ENCODE measurements around the gene HCK. TPM values are rescaled to one million over a fixed set of nuclear protein-coding genes. Genes with fewer than 3 reads are reported as not detected.

The HCK gene
- total RNA-seq (2014; rRNA removed; shearing (Covaris generic); ENCODE audit: low replicate concordance), result 16.9 and 22.5 TPM in 2 replicates

- Histone ChIP-seq H2AFZ (ENCODE audit: low read length) (no peak within 1 kb of the TSS), H3K36me3 (ENCODE audit: insufficient read depth, low read length) (no peaks in the 10 kb centered on the region), H3K4me2 (ENCODE audit: low read depth, low read length, poor library complexity, severe bottlenecking) (peak within 1 kb of the TSS; percentile 65), H3K4me1 (ENCODE audit: low read length) (peaks cover 28% of the 10 kb centered on the region), H3K79me2 (ENCODE audit: low read length) (no peaks in the 10 kb centered on the region), H3K27ac (ENCODE audit: low read length) (no peak within 1 kb of the TSS), H3K27me3 (ENCODE audit: low read length) (no peaks in the 10 kb centered on the region), H3K9me2 (replicated peaks; ENCODE audit: insufficient read depth, low read length) (no peaks in the 10 kb centered on the region), H3K9ac (ENCODE audit: low read length) (peak within 1 kb of the TSS; percentile 59), H3K9me3 (ENCODE audit: low read length) (no peaks in the 10 kb centered on the region), H3K4me3 (ENCODE audit: low read length) (peak within 1 kb of the TSS; percentile 55), H4K20me1 (ENCODE audit: insufficient read depth, low read depth, low read length) (no peaks in the 10 kb centered on the region)
- DNase-seq, result no peak
These were observed at the start of gene HCK for GRCh38 chr20:32052090-32052777. Gene HCK (plus strand): TSS chr20:32052242.

GRCh38 chr20:32003325-32003724, 48.7 kb upstream of the HCK start:
- no peaks in the 10 kb centered on the region for H4K20me1 ChIP-seq (ENCODE audit: insufficient read depth, low read depth, low read length)
- H3K79me2 ChIP-seq (ENCODE audit: low read length), result no peaks in the 10 kb centered on the region
- no peak overlapping the region for H2AFZ ChIP-seq (ENCODE audit: low read length)
- no peak overlapping the region for H3K4me2 ChIP-seq (ENCODE audit: low read depth, low read length, poor library complexity, severe bottlenecking)
- H3K9me2 ChIP-seq (replicated peaks; ENCODE audit: insufficient read depth, low read length), result no peaks in the 10 kb centered on the region
- H3K9me3 ChIP-seq (ENCODE audit: low read length), result no peaks in the 10 kb centered on the region
- no peaks in the 10 kb centered on the region for H3K27me3 ChIP-seq (ENCODE audit: low read length)
- DNase-seq, result no peak
- no peaks in the 10 kb centered on the region for H3K4me1 ChIP-seq (ENCODE audit: low read length)
- H3K36me3 ChIP-seq (ENCODE audit: insufficient read depth, low read length), result no peaks in the 10 kb centered on the region
- no peak overlapping the region for H3K4me3 ChIP-seq (ENCODE audit: low read length)
- H3K9ac ChIP-seq (ENCODE audit: low read length), result no peak overlapping the region
- no peak overlapping the region for H3K27ac ChIP-seq (ENCODE audit: low read length)

- H2AFZ ChIP-seq (ENCODE audit: low read length), result no peak overlapping the region
- no peak overlapping the region for H3K4me2 ChIP-seq (ENCODE audit: low read depth, low read length, poor library complexity, severe bottlenecking)
- no peaks in the 10 kb centered on the region for H3K9me3 ChIP-seq (ENCODE audit: low read length)
- no peak overlapping the region for H3K9ac ChIP-seq (ENCODE audit: low read length)
- H3K27me3 ChIP-seq (ENCODE audit: low read length), result no peaks in the 10 kb centered on the region
- H3K36me3 ChIP-seq (ENCODE audit: insufficient read depth, low read length), result no peaks in the 10 kb centered on the region
- no peaks in the 10 kb centered on the region for H3K79me2 ChIP-seq (ENCODE audit: low read length)
- H3K4me1 ChIP-seq (ENCODE audit: low read length), result no peaks in the 10 kb centered on the region
- no peaks in the 10 kb centered on the region for H4K20me1 ChIP-seq (ENCODE audit: insufficient read depth, low read depth, low read length)
- DNase-seq, result peak; percentile 63
- no peak overlapping the region for H3K27ac ChIP-seq (ENCODE audit: low read length)
- H3K4me3 ChIP-seq (ENCODE audit: low read length), result no peak overlapping the region
- H3K9me2 ChIP-seq (replicated peaks; ENCODE audit: insufficient read depth, low read length), result no peaks in the 10 kb centered on the region
These were observed 47.1 kb upstream of the HCK start for GRCh38 chr20:32004963-32005362.

GRCh38 chr20:32006053-32006452, 46.0 kb upstream of the HCK start:
- no peak for DNase-seq
- no peaks in the 10 kb centered on the region for H4K20me1 ChIP-seq (ENCODE audit: insufficient read depth, low read depth, low read length)
- no peaks in the 10 kb centered on the region for H3K9me2 ChIP-seq (replicated peaks; ENCODE audit: insufficient read depth, low read length)
- no peak overlapping the region for H3K4me3 ChIP-seq (ENCODE audit: low read length)
- no peak overlapping the region for H3K27ac ChIP-seq (ENCODE audit: low read length)
- no peak overlapping the region for H2AFZ ChIP-seq (ENCODE audit: low read length)
- H3K79me2 ChIP-seq (ENCODE audit: low read length), result no peaks in the 10 kb centered on the region
- H3K36me3 ChIP-seq (ENCODE audit: insufficient read depth, low read length), result no peaks in the 10 kb centered on the region
- H3K9me3 ChIP-seq (ENCODE audit: low read length), result no peaks in the 10 kb centered on the region
- H3K27me3 ChIP-seq (ENCODE audit: low read length), result no peaks in the 10 kb centered on the region
- no peaks in the 10 kb centered on the region for H3K4me1 ChIP-seq (ENCODE audit: low read length)
- H3K4me2 ChIP-seq (ENCODE audit: low read depth, low read length, poor library complexity, severe bottlenecking), result no peak overlapping the region
- H3K9ac ChIP-seq (ENCODE audit: low read length), result no peak overlapping the region

GRCh38 chr20:32006841-32007786, 44.9 kb upstream of the HCK start:
- H3K36me3 ChIP-seq (ENCODE audit: insufficient read depth, low read length), result no peaks in the 10 kb centered on the region
- no peak overlapping the region for H3K4me3 ChIP-seq (ENCODE audit: low read length)
- no peaks in the 10 kb centered on the region for H4K20me1 ChIP-seq (ENCODE audit: insufficient read depth, low read depth, low read length)
- H3K27me3 ChIP-seq (ENCODE audit: low read length), result no peaks in the 10 kb centered on the region
- no peak overlapping the region for H3K9ac ChIP-seq (ENCODE audit: low read length)
- H3K79me2 ChIP-seq (ENCODE audit: low read length), result no peaks in the 10 kb centered on the region
- no peaks in the 10 kb centered on the region for H3K4me1 ChIP-seq (ENCODE audit: low read length)
- no peaks in the 10 kb centered on the region for H3K9me2 ChIP-seq (replicated peaks; ENCODE audit: insufficient read depth, low read length)
- no peak overlapping the region for H3K27ac ChIP-seq (ENCODE audit: low read length)
- no peak for DNase-seq
- H3K4me2 ChIP-seq (ENCODE audit: low read depth, low read length, poor library complexity, severe bottlenecking), result no peak overlapping the region
- no peak overlapping the region for H2AFZ ChIP-seq (ENCODE audit: low read length)
- no peaks in the 10 kb centered on the region for H3K9me3 ChIP-seq (ENCODE audit: low read length)

GRCh38 chr20:32007787-32008616, 44.0 kb upstream of the HCK start:
- Histone ChIP-seq H3K27me3 (ENCODE audit: low read length) (no peaks in the 10 kb centered on the region), H3K4me3 (ENCODE audit: low read length) (no peak overlapping the region), H3K36me3 (ENCODE audit: insufficient read depth, low read length) (no peaks in the 10 kb centered on the region), H3K79me2 (ENCODE audit: low read length) (no peaks in the 10 kb centered on the region), H2AFZ (ENCODE audit: low read length) (no peak overlapping the region), H3K27ac (ENCODE audit: low read length) (no peak overlapping the region), H3K4me2 (ENCODE audit: low read depth, low read length, poor library complexity, severe bottlenecking) (no peak overlapping the region), H3K4me1 (ENCODE audit: low read length) (no peaks in the 10 kb centered on the region), H3K9me3 (ENCODE audit: low read length) (no peaks in the 10 kb centered on the region), H3K9ac (ENCODE audit: low read length) (no peak overlapping the region), H3K9me2 (replicated peaks; ENCODE audit: insufficient read depth, low read length) (no peaks in the 10 kb centered on the region), H4K20me1 (ENCODE audit: insufficient read depth, low read depth, low read length) (no peaks in the 10 kb centered on the region)
- DNase-seq, result no peak

GRCh38 chr20:32009564-32009963, 42.5 kb upstream of the HCK start:
- H3K9me3 ChIP-seq (ENCODE audit: low read length), result no peaks in the 10 kb centered on the region
- no peak overlapping the region for H3K4me2 ChIP-seq (ENCODE audit: low read depth, low read length, poor library complexity, severe bottlenecking)
- no peaks in the 10 kb centered on the region for H3K27me3 ChIP-seq (ENCODE audit: low read length)
- H3K27ac ChIP-seq (ENCODE audit: low read length), result no peak overlapping the region
- H3K9me2 ChIP-seq (replicated peaks; ENCODE audit: insufficient read depth, low read length), result no peaks in the 10 kb centered on the region
- H3K9ac ChIP-seq (ENCODE audit: low read length), result no peak overlapping the region
- H3K36me3 ChIP-seq (ENCODE audit: insufficient read depth, low read length), result no peaks in the 10 kb centered on the region
- H3K4me1 ChIP-seq (ENCODE audit: low read length), result no peaks in the 10 kb centered on the region
- H4K20me1 ChIP-seq (ENCODE audit: insufficient read depth, low read depth, low read length), result no peaks in the 10 kb centered on the region
- DNase-seq, result no peak
- no peaks in the 10 kb centered on the region for H3K79me2 ChIP-seq (ENCODE audit: low read length)
- H2AFZ ChIP-seq (ENCODE audit: low read length), result no peak overlapping the region
- no peak overlapping the region for H3K4me3 ChIP-seq (ENCODE audit: low read length)

GRCh38 chr20:32010101-32010500, 41.9 kb upstream of the HCK start, which contains the start of gene CCM2L:
Gene CCM2L (plus strand): TSS chr20:32010438. CDS start chr20:32010455, 17 bp downstream.
- Histone ChIP-seq H3K4me3 (ENCODE audit: low read length) (no peak within 1 kb of the TSS), H3K79me2 (ENCODE audit: low read length) (no peaks in the 10 kb centered on the region), H3K4me2 (ENCODE audit: low read depth, low read length, poor library complexity, severe bottlenecking) (no peak within 1 kb of the TSS), H3K36me3 (ENCODE audit: insufficient read depth, low read length) (no peaks in the 10 kb centered on the region), H3K27ac (ENCODE audit: low read length) (no peak within 1 kb of the TSS), H3K27me3 (ENCODE audit: low read length) (no peaks in the 10 kb centered on the region), H3K9ac (ENCODE audit: low read length) (no peak within 1 kb of the TSS), H3K9me3 (ENCODE audit: low read length) (no peaks in the 10 kb centered on the region), H2AFZ (ENCODE audit: low read length) (no peak within 1 kb of the TSS), H3K9me2 (replicated peaks; ENCODE audit: insufficient read depth, low read length) (no peaks in the 10 kb centered on the region), H3K4me1 (ENCODE audit: low read length) (no peaks in the 10 kb centered on the region), H4K20me1 (ENCODE audit: insufficient read depth, low read depth, low read length) (no peaks in the 10 kb centered on the region)
- DNase-seq, result no peak
